Stimulated activated CD8-positive, alpha-beta memory T cell treated with anti-CD3 and anti-CD28 coated beads, Interleukin-12 subunit alpha, Interleukin-12 subunit beta, amount 100 ng/mL, for 24 hours (primary cell): Measurements from ENCODE around the gene RNF5.
"Not testable (repeated sequence)": the region's sequence is repeated elsewhere in the genome, so short reads cannot be mapped to it uniquely, and the experiment has no call there.

Experiments
- DNase-seq: peaks from one replicate; pipeline ENCODE4 v3.0.0-alpha.2; 2020; ENCODE audit errors: extremely low read depth

Gene RNF5

DNA sequence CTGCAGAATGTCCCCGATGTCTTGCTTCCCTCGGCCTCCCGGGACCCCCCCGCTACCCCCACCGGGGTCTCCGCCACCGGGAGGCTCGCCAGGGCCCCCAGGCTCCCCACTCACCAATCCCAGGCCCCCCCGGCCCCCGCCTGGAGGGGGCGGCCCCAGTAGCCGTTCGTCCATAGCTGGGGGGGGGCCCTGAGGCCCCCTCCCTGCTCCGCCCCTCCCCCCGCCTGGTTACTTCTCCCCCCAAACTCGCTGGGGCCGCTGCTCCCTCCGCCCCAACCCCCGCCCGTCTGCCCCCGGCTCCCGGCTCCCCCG lies 11.5 kb downstream of the RNF5 start:
- no peak for DNase-seq

DNA sequence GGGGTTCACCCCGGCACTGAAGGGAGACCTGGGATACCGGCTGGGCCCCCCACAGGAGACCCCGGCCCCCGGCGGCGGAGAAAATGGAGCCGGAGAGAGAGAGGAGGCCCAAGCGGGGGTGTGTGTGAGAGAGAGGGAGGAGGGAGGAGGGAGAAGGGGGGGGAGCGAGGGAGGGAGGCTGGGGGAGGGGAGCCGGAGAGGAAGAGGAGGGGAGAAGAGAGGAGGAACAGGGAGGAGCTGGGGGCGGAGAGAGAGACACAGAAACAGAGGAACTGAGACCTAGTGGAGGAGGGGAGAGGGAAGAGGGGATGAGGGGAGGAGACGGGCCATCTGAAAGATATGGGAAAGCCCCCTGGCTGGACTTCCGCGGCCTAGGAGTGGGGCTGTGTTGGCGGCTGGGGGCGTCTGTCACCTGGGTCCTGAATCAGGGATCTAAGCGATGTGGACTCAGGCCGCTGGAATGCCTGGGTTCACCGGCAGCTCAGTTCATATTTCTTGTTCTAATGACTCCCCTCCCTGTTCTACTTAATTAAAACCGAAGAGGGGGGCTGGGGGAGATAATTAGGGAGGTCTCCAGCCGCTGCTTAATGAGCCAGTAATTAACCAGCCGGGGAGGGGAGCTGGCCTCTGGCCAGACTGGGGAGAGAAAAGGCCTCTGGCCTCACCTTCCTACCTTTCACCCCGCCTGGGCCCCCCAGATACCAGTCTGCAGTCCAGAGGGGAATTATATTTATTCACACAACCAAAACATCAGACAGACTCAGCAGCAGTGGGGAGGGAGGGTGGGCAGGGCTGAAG lies 12.0 kb downstream of the RNF5 start, which contains the start of gene PBX2:
TSS of gene PBX2 (minus strand) at position 149 of the 798 bp plus-strand sequence. CDS start 287 bp downstream, outside the sequence.
- peak; percentile 65 for DNase-seq

DNA sequence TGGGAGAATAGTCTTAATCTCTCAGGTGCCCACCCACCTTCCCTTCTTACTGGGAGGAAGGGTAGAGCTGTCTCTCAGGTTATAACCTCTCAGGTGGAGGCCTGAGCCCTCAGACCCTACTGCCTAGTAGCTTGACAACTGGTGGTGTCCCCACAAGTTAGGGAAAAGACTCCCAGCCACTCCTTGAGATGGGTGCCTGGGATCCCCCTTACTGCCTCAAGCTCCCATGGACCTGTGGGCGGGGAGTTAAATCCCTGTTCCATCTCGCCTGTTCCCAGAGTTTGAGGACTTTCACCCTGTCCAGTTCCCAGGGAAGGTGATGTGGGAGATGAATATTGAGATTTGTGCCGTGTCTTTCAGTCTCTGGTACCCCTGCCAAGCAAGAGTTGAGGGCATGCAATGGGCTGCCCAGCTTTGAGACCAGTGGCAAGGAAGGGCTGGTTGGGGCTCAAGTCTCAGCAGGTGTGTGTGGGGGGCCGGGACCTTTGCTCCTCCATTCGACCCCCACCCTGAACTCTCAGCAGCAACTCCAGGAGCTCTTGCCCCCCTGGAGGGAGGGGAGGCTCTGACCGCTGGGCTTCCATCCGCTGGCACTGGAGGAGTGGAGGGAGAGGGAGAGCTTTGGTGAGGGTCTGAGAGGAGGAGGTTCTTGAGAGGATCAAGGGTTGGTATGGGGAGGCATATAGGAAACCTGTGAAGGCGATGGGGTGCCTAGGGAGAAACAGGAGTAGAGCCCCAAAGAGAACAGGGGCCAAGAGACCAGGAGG lies 12.9 kb downstream of the RNF5 start:
- DNase-seq, result no peak

DNA sequence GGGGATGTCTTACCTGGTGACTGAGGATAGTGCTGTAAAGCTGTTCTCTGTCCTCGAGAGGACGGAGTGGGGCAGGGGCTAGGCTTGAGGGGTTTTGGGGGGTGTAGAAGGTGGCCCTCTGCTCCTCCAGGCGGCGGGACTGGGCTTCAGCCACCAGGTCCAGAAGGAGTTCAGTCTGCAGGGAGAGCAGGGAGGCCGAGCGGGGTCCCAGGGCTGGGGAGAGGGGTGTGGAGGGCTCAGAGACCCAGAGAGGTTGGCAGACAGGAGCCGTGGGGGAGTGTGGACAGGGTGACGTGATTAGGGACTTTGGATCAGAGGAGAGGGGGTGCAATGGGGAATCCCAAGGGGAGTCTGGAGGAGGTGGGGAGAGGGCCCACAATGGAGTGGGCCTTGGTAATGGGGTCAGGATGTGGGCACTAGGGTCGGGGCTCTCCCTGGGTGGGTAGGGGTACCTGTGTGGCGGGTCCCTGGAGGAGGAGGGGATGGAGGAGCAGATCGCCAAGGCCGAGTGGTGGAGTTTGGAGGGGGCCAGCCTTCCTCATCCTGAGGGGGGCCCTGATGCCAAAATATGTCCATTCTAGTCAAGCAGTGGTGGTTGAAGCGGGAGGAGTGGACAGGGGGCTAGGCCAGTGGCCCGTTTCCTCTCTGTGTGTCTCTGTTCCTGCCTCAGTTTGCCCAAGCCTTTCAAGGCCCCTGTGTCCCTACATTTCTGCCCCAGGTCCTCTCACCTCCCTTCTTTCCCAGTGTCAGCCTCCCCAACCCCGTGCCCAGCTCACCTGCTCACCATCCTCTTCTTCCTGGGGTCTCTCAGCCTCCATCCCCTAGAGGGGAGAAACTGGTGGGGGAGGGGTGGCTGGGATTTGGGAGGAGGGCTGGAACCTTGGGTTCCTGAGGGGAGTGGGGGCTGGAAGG lies 13.7 kb downstream of the RNF5 start:
- no peak for DNase-seq

DNA sequence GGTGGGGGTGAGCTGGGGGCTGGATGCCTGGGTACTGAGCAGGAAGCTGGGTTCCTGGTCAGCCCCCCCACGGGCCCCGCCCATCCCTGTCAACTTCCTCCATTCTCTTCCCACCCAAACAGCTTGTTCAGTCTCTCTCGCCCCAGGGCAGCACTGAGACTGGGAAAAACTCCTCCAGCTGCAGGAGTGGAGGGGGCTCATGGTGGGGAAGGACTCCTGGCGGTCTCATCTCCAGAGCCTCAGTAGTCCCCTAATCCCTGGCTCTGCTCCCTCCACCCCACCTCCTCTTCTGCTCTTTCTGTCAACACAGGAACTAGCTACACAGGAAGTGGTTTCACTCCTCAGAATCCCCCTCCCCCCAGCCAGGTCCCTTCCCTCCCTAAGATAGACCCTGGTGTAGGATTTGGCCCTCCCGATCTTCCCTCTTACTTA lies 14.4 kb downstream of the RNF5 start, which contains the start of gene GPSM3:
TSS of gene GPSM3 (minus strand) at position 36 of the 432 bp plus-strand sequence. CDS start 130 bp downstream, outside the sequence.
- no peak for DNase-seq

- DNase-seq, result not testable (repeated sequence)
Measured at GRCh38 chr6:32193096-32193495, 14.9 kb downstream of the RNF5 start.

GRCh38 chr6:32194388-32194787 lies 16.2 kb downstream of the RNF5 start:
- no peak for DNase-seq

- no peak for DNase-seq
Measured at GRCh38 chr6:32194825-32195651, 16.8 kb downstream of the RNF5 start.

DNA sequence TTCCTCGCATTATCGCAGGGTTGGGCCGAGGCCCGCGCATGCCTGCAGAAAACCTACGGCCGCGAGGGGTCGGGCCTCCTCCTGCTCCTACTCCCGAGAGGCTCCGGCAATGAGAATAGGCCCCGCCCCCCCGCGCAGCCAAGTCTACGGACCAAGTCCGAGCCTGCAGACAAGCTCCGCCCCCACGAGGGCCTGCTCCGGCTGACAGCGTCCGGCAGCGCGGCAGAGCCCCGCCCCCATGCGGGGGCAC lies 17.4 kb downstream of the RNF5 start:
- peak; percentile 100 for DNase-seq

DNA sequence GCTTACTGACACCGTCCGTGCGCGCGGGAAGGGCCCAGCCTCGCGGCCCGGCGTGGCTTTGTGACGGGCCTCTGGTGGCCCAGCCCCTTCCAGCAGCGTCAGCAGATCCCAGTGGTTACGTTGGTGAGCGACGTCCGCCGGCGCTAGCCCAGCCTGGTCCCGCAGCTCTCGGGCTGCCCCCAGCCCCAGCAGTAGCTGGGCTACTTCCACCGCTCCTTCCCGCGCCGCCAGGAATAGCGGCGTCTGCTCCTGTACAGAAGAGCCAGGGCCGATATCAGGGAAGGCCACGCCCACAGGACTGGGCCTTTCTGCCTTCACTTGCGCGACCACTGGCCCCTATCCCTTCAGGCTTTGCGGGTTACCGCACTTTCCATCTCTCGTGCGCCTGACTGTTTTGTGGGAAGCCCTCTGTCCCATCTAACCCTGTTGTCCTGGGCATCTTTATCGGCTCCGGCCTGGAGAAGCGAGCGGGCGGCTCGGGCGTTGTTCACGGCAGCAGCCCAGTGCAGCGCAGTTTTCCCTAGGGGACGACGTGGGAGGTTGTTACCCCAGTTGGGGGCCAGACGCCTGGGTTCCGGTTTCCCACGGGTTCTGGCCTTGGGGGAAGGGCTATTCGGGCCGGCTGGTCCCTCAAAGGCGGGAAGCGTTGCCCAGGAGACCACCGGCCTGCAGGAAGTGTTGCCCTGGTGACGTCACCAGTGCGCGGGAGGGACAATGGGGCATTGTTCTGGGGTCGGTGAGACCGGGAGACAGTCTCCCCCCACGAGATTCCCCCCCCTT lies 17.9 kb downstream of the RNF5 start:
- DNase-seq, result no peak

- no peak for DNase-seq
Measured at GRCh38 chr6:32196682-32197616, 18.7 kb downstream of the RNF5 start.

GRCh38 chr6:32198345-32198696 lies 20.1 kb downstream of the RNF5 start:
- no peak for DNase-seq

DNA sequence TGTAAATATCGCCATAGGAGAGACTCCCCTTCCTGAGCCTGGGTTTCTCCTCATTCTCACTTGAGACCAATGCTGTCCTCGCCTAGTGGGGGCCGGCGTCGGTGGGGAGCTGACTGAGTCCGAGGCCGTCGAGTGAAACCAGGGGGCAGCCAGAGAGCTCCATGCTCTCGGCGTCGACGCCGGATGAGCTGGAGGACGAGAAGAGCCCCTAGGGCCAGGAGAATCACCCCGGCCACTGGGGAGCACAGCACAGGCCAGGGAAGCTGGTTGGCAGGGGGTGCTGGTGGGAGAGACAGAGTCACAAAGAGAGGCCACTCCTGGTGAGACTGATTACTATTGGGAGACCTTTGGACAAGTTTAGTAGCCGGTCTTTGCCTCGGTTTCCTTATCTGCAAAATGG lies 20.7 kb downstream of the RNF5 start:
- no peak for DNase-seq

GRCh38 chr6:32200711-32201475 lies 22.7 kb downstream of the RNF5 start:
- DNase-seq, result no peak

GRCh38 chr6:32202186-32202585 lies 24.0 kb downstream of the RNF5 start:
- DNase-seq, result no peak

- no peak for DNase-seq
Measured at GRCh38 chr6:32203426-32204267, 25.4 kb downstream of the RNF5 start.

DNA sequence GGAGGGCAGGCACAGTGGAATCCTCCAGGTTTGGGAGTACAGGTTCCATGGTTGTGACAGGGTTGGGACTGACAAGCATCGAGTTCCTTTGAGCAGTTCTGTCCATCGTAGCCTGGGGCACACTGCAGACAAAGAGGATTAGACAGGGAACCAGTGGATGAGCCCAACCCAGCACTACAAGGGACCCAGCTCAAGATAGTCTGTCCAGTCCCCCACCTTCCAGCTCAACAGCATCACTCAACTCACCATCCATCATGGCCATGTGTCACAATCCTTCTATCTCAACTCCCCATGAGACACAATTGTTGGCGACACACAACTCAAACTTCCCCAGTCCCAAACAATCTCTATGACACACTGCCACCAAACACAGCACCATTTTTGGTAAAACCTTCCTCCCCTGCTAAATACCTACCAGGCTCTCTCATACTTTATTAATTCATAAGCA lies 26.1 kb downstream of the RNF5 start:
- DNase-seq, result no peak

DNA sequence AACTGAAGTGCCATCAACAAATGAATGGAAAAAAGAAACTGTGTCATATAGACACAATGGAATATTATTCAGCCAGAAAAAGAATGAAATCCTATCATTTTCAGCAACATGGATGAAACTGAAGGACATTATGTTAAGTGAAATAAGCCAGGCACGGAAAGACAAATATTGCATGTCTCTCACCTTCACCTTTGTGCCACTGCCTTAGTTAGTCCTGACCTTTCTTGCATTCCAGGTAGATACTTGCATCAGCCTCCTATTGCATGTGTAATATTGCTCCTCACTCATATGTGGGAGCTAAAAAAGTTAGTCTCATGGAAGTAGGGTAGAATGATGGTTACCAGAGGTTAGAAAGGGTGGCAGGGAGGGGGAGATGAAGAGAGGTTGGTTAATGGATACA lies 30.8 kb downstream of the RNF5 start:
- DNase-seq, result no peak
